Measurements from ENCODE around the gene SBDS.
"Not testable (repeated sequence)": the region's sequence is repeated elsewhere in the genome, so short reads cannot be mapped to it uniquely, and the experiment has no call there.

DNA sequence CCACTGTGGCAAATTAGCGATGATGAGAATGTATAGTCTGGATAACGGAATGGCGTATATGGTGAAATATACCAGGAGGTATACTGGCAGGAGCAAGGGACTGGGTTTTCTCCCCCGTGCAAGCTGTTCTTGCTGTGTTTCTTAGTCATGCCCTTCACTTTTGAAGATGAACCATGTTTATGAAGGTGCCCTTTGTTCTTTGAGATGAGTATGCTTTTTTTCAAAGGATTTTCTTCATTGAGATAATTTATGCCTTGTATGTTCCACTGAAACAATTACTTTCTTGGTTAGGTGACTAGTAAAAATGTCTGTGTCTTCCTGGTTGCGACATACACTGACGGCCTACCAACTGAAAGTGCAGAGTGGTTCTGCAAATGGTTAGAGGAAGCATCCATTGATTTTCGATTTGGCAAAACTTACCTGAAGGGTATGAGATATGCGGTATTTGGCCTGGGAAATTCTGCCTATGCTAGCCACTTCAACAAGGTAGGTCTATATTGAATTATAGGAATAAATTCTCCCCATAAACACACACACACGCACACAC, 18.8 kb upstream of the SBDS start:
- TF ChIP-seq, protein P1, sequence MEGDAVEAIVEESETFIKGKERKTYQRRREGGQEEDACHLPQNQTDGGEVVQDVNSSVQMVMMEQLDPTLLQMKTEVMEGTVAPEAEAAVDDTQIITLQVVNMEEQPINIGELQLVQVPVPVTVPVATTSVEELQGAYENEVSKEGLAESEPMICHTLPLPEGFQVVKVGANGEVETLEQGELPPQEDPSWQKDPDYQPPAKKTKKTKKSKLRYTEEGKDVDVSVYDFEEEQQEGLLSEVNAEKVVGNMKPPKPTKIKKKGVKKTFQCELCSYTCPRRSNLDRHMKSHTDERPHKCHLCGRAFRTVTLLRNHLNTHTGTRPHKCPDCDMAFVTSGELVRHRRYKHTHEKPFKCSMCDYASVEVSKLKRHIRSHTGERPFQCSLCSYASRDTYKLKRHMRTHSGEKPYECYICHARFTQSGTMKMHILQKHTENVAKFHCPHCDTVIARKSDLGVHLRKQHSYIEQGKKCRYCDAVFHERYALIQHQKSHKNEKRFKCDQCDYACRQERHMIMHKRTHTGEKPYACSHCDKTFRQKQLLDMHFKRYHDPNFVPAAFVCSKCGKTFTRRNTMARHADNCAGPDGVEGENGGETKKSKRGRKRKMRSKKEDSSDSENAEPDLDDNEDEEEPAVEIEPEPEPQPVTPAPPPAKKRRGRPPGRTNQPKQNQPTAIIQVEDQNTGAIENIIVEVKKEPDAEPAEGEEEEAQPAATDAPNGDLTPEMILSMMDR (IDR thresholded peaks at IDR 0.05) = not testable (repeated sequence)
- TF ChIP-seq POLR2A, EP300 (IDR thresholded peaks at IDR 0.05): not testable (repeated sequence)
